GM19240 (cell line): ENCODE results near the gene MNDA.
"Not testable (repeated sequence)": the region's sequence is repeated elsewhere in the genome, so short reads cannot be mapped to it uniquely, and the experiment has no call there.

Experiments
- DNase-seq: peaks from one replicate; pipeline ENCODE4 v3.0.0; 2011; ENCODE audit warnings: low spot score; ENCODE audit not compliant: insufficient read length

MNDA gene

GRCh38 chr1:158838660-158839059 is 7.5 kb downstream of the MNDA start:
- no peak for DNase-seq

GRCh38 chr1:158839566-158839965 is 8.4 kb downstream of the MNDA start:
- no peak for DNase-seq

- DNase-seq: no peak
Observed at GRCh38 chr1:158840236-158840635, 9.1 kb downstream of the MNDA start.

- DNase-seq: no peak
Observed at GRCh38 chr1:158864595-158864994, 33.4 kb downstream of the MNDA start.

GRCh38 chr1:158870438-158870837 is 39.3 kb downstream of the MNDA start:
- not testable (repeated sequence) for DNase-seq

GRCh38 chr1:158873141-158873540 is 42.0 kb downstream of the MNDA start:
- no peak for DNase-seq

- DNase-seq: no peak
Observed at GRCh38 chr1:158893654-158894053, 62.5 kb downstream of the MNDA start.

DNA sequence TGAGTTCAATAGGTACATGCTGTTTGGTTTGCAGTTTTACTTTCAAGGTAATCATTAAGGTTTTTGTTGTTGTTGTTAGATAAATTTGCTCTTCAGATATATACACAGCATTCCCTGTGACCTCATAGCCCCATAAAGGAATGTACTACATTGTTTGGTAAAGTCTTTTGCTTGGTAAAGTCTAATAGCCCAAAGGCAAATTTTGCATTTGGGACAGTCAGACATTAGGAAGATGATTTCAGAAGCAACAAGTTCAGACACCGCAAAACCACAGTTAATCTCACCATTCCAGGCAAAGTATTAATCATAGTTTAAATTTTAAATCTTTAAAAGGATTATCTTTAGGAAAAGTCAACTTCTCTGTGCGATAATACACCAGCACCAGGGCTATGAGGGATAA is 67.6 kb downstream of the MNDA start:
- DNase-seq: no peak
